ENCODE data around the gene TACC2.
"Not testable (repeated sequence)": the region's sequence is repeated elsewhere in the genome, so short reads cannot be mapped to it uniquely, and the experiment has no call there.

The TACC2 gene

GRCh38 chr10:122062831-122063674 lies 74.1 kb downstream of the TACC2 start:
- no peak for DNase-seq (ENCODE audit: extremely low read depth, insufficient read length)
- Histone ChIP-seq H3K36me3 (ENCODE audit: control insufficient read depth, insufficient read depth, low read length) (no peaks in the 10 kb centered on the region), H3K4me3 (replicated peaks; ENCODE audit: low read depth, low read length) (no peak overlapping the region), H3K27me3 (replicated peaks; ENCODE audit: control insufficient read depth, insufficient read depth, low read length) (no peaks in the 10 kb centered on the region)
- TF ChIP-seq, protein P1, sequence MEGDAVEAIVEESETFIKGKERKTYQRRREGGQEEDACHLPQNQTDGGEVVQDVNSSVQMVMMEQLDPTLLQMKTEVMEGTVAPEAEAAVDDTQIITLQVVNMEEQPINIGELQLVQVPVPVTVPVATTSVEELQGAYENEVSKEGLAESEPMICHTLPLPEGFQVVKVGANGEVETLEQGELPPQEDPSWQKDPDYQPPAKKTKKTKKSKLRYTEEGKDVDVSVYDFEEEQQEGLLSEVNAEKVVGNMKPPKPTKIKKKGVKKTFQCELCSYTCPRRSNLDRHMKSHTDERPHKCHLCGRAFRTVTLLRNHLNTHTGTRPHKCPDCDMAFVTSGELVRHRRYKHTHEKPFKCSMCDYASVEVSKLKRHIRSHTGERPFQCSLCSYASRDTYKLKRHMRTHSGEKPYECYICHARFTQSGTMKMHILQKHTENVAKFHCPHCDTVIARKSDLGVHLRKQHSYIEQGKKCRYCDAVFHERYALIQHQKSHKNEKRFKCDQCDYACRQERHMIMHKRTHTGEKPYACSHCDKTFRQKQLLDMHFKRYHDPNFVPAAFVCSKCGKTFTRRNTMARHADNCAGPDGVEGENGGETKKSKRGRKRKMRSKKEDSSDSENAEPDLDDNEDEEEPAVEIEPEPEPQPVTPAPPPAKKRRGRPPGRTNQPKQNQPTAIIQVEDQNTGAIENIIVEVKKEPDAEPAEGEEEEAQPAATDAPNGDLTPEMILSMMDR (IDR thresholded peaks at IDR 0.05; ENCODE audit: insufficient read depth, low read length, poor library complexity, severe bottlenecking) = no peak

DNA sequence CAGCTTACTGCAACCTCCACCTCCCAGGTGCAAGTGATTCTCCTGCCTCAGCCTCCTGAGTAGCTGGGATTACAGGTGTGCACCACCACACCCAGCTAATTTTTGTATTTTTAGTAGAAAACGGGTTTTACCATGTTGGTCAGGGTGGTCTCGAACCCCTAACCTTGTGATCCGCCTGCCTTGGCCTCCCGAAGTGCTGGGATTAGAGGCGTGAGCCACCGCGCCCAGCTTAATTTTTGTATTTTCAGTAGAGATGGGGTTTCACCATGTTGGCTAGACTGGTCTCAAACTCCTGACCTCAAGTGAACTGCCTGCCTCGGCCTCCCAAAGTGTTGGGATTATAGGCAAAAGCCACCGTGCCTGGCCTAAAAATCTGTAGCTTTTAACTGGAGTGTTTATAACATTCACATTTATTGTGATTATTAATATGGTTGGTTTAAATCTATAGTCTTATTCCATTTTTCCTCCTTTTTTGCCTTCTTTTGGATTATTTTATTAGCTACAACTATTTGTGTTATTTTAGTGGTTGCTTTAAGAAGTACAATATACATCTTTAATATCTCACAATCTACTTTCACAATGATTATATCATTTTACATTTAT lies 77.5 kb downstream of the TACC2 start:
- not testable (repeated sequence) for H3K27me3 ChIP-seq (replicated peaks; ENCODE audit: control insufficient read depth, insufficient read depth, low read length); H3K4me3 ChIP-seq (replicated peaks; ENCODE audit: low read depth, low read length); DNase-seq (ENCODE audit: extremely low read depth, insufficient read length); H3K36me3 ChIP-seq (ENCODE audit: control insufficient read depth, insufficient read depth, low read length)

DNA sequence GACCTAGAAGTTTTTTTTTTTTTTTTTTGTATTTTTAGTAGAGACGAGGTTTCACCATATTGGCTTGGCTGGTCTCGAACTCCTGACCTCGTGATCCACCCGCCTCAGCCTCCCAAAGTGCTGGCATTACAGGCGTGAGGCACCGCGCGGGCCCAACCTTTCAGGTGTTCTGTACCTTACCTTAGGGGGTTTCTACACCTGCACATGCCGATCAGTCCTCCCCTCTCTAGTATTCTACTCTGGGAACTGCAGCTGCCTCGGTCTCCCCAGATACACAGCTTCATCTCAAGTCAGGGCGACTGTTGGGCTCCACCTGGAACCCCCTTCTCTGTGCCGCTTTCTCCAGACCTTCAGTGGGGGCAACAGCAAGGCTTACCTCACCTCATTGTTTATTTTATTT lies 79.9 kb downstream of the TACC2 start:
- TF ChIP-seq, protein P1 (IDR thresholded peaks at IDR 0.05; ENCODE audit: insufficient read depth, low read length, poor library complexity, severe bottlenecking) = no peak
- Histone ChIP-seq H3K36me3 (ENCODE audit: control insufficient read depth, insufficient read depth, low read length) (no peaks in the 10 kb centered on the region), H3K4me3 (replicated peaks; ENCODE audit: low read depth, low read length) (no peak overlapping the region), H3K27me3 (replicated peaks; ENCODE audit: control insufficient read depth, insufficient read depth, low read length) (no peaks in the 10 kb centered on the region)
- no peak for DNase-seq (ENCODE audit: extremely low read depth, insufficient read length)

DNA sequence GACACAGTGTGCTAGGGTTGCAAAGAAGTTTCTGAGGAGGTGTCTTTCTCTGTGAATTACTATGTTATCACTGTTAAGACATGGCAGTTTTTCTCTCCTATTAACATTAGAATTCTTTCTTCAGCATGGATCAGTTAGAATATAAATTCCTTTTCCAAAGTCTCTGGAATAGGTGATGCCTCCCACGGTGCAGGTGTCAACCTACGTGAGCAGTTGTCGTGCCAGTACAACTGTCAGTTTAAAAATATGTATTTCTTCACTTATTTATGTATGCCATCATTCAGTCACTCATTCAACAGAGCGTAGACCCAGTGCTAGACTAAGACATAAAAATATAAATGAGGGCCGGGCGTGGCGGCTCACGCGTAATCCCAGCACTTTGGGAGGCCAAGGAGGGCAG lies 83.5 kb downstream of the TACC2 start:
- H3K36me3 ChIP-seq (ENCODE audit: control insufficient read depth, insufficient read depth, low read length) = no peaks in the 10 kb centered on the region
- TF ChIP-seq, protein P1 (IDR thresholded peaks at IDR 0.05; ENCODE audit: insufficient read depth, low read length, poor library complexity, severe bottlenecking) = no peak
- H3K4me3 ChIP-seq (replicated peaks; ENCODE audit: low read depth, low read length) = no peak overlapping the region
- H3K27me3 ChIP-seq (replicated peaks; ENCODE audit: control insufficient read depth, insufficient read depth, low read length) = no peaks in the 10 kb centered on the region
- no peak for DNase-seq (ENCODE audit: extremely low read depth, insufficient read length)

DNA sequence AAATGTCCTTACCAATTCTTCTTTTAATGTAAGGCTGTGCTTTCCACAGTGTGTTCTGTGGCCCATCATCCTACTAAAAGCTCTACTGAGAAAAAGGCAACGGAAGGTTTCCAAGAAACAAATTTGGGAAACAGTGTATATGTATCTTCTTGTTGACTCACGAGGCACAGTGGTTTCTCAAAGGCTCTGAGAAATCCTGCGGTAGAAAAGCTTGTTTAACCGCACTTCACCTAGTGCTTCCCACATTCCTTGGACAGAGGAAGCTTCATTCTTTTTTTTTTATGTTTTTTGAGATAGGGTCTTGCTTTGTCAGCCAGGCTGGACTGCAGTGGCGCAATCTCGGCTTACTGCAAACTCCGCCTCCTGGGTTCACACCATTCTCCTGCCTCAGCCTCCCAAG lies 84.5 kb downstream of the TACC2 start:
- DNase-seq (ENCODE audit: extremely low read depth, insufficient read length) = no peak
- TF ChIP-seq, protein P1 (IDR thresholded peaks at IDR 0.05; ENCODE audit: insufficient read depth, low read length, poor library complexity, severe bottlenecking) = no peak
- no peaks in the 10 kb centered on the region for H3K27me3 ChIP-seq (replicated peaks; ENCODE audit: control insufficient read depth, insufficient read depth, low read length)
- no peaks in the 10 kb centered on the region for H3K36me3 ChIP-seq (ENCODE audit: control insufficient read depth, insufficient read depth, low read length)
- H3K4me3 ChIP-seq (replicated peaks; ENCODE audit: low read depth, low read length) = no peak overlapping the region

DNA sequence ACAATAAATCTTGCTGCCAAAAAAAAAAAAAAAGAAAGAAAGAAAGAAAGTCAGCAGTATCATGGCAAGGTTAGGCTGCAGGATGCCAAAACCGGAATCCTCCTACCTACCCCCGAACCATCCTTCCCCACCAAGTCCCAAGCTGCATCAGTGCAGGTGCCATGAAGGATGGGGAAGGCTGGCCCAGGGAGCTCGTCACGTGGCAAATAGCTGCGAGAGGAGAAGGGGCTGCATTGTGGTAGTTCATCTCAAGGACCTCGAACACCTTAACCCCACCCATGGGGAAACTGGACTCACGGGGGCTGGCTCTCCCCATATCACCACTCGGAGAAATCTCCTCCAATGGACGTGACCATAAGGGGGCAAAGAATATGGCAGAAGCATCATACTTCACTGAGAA lies 86.2 kb downstream of the TACC2 start:
- no peak overlapping the region for H3K4me3 ChIP-seq (replicated peaks; ENCODE audit: low read depth, low read length)
- DNase-seq (ENCODE audit: extremely low read depth, insufficient read length) = no peak
- no peaks in the 10 kb centered on the region for H3K27me3 ChIP-seq (replicated peaks; ENCODE audit: control insufficient read depth, insufficient read depth, low read length)
- H3K36me3 ChIP-seq (ENCODE audit: control insufficient read depth, insufficient read depth, low read length) = no peaks in the 10 kb centered on the region
- TF ChIP-seq, protein P1 (IDR thresholded peaks at IDR 0.05; ENCODE audit: insufficient read depth, low read length, poor library complexity, severe bottlenecking) = no peak

- not testable (repeated sequence) for H3K36me3 ChIP-seq (ENCODE audit: control insufficient read depth, insufficient read depth, low read length); DNase-seq (ENCODE audit: extremely low read depth, insufficient read length); H3K27me3 ChIP-seq (replicated peaks; ENCODE audit: control insufficient read depth, insufficient read depth, low read length); H3K4me3 ChIP-seq (replicated peaks; ENCODE audit: low read depth, low read length)
Measured at GRCh38 chr10:122075876-122076275, 86.9 kb downstream of the TACC2 start.
